ENCODE data around the gene ELF5.

ELF5 gene

DNA sequence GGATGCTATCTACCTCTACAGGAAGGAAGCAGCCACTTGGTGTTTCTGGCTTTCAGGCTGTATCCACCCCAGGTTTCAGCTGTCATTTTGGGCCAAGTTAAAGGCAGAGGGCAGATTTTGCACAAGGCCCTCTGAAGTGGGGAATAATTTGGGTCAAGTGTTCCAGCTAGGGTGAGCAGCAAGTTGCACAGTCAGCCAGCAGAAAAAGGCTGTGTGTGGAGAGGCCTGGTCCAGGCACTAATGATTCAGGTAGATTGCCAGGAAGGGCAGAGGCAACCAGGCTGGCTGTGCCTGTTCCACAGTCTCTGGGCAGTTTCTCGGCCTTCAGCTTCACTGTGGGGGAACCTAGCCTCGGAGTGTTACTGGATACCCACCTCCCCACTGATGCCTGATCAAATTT is 8.6 kb upstream of the ELF5 start:
- no peak for DNase-seq (ENCODE audit: low read depth in 2 of 2)

DNA sequence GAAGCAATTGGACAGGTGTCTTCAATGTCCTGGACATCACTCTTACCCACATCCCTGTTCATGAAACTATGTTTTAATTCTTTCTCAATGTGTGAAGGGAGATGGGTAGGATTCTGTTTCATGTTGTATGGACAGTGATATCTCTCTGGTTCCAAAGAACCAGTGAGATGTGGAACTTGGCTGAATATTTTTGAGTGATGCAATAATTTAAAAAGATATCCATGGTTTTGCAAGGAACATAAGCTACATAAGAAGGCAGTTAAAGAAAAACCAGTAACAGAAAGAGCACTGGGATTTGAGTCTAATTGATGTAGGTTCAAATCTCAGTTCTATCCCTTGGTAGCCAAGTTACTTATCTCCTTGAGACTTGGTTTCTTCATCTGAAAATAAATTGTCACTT is 7.7 kb upstream of the ELF5 start:
- no peak for DNase-seq (ENCODE audit: low read depth in 2 of 2)

DNA sequence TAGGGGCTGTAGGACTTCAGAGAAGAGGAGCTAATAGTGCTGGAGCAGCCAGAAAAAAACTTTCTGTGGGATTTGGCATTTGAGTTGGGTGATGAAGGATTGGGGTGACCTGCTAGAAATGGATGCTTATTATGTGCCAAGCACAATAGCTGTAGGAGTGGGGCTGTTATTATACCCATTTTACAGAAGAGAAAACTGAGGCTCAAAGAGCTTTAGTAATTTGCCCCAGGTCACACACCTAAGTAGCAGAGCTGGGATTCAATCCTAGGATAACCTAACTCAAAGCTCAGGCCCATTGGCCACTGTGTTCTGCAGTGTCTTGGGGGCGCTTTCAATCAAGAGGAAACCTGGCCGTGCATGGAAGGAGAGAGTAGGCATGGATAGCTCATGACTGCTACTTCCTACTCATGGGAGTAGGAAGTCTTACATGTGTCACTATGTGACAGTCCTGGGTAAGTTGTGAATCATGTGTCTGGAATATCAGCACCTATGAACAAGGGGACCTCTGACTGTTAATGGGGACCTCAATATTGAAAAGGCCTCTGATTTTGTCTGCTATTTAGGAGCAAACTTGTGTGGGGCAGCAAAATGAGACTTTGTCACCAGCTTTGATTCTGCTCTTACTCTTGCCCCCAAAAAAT is 6.1 kb upstream of the ELF5 start:
- no peak for DNase-seq (ENCODE audit: low read depth in 2 of 2)

DNA sequence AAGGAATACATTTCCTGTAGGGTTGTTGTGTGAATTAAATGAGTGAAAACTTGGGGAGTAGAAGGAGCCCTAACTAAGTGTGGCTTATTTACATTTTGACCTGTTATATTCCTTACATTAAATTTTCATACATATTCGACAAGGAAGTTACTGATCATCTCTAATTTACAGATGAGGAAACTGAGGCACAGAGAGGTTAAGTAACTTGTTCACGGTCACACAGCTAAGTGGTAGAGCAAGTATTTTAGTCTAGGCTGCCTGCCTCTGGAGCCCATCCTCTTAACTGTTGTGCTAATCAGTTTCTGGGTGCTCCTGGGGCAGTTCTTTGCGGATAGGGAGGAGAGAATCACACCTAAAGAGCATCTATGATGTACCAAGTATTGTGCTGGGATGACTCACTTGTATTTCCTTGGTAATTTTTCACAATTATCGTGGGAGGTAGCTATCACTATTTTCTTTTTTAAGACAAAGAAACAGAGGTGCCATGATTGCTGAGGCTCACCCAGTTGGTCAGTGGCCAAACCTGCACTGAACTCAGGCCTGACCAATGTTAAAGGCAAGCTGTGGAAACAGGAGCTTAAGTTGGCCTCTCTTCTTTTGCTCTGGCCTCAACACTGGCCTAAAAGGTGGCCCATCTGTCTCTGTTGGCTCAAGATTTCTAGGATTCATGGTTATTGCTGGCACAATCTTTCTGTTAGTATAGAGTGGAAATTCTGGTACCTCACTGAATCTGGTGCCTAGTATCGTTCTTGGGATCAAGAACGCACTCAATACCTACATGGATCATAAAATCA is 2.9 kb upstream of the ELF5 start:
- DNase-seq (ENCODE audit: low read depth in 2 of 2) = no peak

DNA sequence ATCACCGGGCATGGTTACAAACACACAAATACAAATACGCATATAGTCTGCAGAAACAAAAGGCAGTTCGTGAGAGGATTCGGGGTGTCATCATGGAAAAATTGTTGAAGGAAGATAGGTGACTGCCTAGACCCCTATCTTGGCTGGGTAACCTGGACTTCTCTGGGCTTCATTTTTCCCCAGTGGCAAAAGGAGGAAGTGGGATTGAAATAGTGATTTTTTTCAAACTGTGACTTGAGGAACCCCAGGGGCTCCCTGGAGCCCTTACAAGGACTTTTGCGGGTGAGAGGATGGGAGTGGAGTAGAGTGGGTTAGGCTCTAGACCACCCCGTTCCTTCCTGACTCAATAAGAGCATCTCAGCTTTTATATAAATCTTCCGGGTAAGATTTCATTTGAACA is 1.0 kb upstream of the ELF5 start:
- no peak for DNase-seq (ENCODE audit: low read depth in 2 of 2)

DNA sequence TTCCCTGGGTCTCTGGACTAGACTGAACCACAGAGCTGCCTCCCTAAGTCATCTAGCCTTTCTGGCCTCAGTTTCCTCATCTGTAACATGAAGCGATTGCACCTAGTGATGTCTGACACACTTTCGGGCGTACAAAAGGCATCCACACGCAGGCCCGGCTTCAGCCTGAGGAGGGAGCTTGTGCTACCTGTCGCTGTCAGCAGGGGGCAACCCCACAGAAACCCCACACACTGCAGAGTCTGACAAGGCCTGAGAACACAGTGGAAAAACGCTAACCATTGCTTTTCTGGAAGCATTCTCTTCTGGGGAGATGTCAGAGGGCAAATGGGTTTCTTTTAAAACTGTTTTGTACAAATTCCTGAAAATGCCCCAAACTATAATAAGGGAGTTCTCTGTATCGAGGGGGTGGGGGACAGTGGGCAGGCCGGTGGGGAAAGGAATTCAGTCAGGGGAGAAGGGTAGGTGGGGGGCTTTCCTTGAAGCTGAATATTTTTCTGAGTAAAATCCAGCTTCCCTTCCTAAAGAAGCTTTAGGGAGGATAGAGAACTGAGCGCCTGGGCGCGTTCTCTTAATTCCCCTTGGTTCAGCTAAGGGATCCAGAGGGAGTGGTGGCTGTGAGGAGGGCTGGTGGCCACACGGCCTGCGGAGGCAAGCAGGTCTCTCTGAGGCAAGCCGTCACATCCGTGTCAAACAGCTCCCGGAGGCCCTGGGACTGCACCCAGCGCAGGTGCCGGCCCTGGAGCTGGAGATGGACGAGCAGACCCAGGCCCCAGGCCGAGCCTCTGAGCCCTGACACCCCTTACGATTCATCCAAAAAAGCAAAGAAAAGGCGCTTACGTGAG is 533 bp downstream of the ELF5 start:
- DNase-seq (ENCODE audit: low read depth in 2 of 2) = peak; percentile 17 to 41

DNA sequence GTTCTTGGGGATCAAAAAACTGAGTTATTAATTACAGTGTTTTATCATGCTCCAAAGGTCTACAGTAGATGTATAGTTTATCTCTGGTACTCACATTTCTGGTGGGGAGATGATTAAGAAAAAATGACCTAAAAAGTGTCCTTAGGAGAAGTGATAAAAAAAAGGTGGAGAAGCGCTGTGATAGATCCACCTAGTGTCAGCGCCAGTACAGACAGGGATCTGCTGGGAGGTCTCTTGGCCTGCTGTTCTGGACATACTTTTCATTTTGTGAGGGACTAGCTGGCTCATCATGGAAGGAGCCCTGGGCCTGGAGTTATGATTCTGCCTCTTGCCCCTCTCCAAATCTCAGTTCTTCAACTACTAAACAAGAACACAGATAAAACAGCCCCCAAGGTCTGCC is 2.9 kb downstream of the ELF5 start:
- no peak for DNase-seq (ENCODE audit: low read depth in 2 of 2)

DNA sequence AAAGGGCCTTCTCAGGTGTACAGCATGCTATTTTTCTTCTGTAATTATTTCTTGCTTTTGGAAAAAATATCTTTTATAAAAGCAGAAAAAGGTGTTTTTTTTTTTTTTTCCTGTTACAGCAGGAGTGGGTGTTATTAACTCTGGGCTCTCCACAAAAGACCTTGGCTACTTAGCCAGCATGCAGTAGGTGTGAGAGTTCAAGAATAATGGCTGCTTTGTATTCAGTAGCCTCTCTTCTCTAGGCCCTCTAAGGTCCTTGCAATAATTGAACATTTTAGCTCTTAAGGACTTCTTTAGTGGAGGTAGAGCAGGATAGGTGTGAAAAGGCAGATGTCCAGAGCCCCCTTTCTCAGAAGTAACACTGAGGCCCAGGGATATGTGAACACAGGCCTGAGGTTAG is 3.4 kb downstream of the ELF5 start:
- no peak for DNase-seq (ENCODE audit: low read depth in 2 of 2)

DNA sequence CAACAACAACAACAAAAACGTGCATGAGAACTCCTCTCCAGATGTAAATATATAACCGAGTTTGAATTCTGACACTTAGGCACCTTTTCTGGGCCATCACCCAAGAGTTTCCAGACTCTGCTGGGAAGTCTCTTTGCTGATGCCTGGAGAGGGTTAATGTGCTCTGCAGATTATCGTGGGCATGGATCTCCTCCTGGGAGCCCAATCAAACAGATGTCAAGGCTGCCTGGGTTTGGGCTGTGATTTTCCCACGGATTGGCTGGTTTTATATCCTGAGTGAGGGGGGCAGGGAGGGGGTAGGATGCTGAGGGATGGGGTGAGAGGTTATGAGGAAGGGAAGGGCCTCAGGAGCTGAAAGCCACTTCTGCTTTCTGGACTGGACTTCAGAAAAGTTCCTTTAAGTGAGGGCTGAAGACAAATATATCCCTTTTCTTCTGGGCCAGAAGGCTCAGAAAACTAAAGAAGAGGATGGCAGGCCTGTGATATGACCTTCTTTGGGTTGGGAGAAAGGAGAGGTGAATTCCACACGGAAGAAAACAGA is 4.2 kb downstream of the ELF5 start:
- no peak for DNase-seq (ENCODE audit: low read depth in 2 of 2)

DNA sequence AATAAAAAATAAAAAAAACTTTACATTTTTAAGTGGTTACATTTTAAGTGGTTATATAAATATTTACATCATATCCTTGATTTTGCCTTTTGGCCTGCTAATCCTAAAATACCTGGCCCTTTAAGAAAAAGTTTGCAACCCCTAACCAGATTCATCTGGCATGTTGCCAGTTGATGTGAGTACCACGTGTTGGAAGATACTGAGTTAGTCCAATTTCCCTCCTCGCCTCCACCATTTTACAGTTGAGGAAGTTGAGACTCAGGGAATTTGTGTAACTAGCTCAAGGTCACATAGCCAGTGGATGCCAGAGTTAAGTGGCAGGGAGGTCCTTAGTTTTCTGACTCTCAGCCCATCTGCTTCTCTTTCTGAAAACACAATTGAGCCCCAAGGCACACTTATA is 5.1 kb downstream of the ELF5 start:
- DNase-seq (ENCODE audit: low read depth in 2 of 2) = no peak

DNA sequence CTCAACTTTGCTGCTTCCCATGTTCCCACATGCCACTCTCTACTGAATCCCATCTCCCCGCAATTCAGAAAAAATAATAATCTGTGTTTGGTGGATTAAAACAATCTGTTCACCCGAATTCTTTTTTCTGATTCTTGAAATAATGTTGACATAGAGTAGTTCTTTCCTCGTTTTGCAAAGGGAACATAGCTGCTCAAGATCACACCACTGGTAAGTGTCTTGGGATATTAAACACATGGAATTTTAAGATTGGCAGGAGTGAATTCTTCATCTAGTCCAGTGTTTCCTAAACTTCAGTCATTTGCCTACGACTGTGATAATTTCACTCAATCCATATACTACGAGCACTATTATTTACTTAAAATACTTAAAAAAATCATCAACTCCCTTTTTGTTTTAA is 6.0 kb downstream of the ELF5 start:
- no peak for DNase-seq (ENCODE audit: low read depth in 2 of 2)

DNA sequence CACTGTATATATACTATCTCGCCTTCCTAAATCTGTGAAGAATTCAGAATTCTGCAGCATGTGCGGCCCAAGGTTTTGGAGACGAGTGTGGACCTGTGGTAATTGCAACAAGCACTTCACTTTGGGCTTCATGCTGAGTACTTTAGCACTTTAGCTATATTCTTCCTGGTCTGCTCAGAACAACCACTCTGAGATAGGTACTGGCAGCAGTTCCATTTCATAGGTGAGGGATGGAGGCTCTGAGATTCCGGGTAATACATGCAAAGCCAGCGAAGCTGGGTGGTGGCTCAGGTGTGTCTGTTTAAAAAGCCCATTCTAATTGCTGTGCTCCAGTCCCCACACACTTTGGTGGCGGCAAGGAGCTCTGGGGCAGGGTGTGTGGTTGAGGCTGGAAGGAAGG is 6.4 kb downstream of the ELF5 start:
- no peak for DNase-seq (ENCODE audit: low read depth in 2 of 2)

DNA sequence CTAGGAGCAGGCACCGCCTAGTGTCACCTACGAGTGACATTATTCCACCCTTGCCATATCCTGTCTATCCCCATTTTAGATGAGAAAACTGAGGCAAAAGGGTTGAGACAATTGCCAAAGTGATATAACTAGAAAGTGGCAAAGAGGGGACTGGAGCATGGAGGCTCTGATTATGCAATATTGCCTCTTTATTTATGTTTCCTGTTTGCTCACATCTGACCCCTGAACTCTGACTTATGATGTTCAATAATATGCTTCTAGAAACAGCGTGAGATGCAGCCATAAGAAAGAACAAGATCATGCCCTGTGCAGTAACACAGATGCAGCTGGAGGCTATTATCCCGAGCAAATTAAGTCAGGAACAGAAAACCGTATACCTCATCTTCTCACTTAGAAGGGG is 7.7 kb downstream of the ELF5 start:
- DNase-seq (ENCODE audit: low read depth in 2 of 2) = no peak

DNA sequence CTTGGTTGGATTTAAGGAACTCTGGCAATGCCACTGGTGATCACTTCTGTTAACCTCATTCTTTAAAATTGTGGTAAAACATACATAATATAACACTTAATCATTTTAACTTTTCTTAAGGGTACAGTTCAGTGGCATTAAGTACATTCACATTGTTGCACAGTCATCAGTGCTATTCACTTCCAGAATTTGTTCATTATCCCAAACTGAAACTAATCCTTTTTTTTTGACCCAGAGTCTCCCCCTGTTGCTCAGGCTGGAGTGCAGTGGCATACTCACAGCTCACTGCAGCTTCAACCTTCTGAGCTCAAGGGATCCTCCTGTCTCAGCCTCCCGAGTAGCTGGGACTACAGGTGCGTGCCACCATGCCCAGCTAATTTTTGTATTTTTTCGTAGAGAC is 10.6 kb downstream of the ELF5 start:
- DNase-seq (ENCODE audit: low read depth in 2 of 2) = no peak

DNA sequence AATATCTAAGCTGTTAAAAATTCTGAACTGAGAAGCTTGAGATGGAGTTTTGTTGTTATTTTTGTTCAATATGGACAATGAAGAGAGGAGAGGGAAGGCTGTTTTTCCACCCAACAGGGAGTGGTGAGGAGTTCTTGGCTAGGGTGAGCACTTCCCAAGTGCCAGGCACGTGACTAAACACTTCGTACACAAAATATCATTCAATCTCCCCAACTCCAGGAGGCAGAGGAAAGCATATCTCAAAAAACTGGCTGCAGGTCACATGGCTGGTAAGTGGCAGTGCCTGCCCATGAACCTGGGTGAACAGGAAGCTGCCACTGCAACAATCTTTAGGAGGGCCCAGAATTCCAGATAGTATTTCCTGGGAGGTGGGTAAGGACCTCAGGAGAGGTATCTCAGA is 11.6 kb downstream of the ELF5 start:
- no peak for DNase-seq (ENCODE audit: low read depth in 2 of 2)

DNA sequence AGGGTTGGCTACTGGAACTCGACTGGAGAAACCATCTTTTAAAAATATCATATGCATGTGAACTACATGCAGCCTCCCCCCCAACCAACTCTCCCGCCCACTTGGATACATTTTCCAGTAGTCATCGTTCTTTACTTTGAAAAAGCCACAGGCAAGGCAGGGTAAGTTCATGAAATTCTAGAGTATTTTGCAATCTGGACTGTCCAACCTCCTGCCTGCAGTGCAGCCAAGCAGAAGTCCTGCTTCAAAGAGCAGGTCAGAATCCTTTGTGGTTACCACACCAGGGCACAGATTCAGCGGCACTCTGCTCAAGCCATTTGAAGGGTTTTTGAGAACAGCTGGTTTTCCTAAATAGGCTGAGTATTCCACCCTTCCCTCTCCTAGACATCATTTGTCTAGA is 12.1 kb downstream of the ELF5 start:
- no peak for DNase-seq (ENCODE audit: low read depth in 2 of 2)

DNA sequence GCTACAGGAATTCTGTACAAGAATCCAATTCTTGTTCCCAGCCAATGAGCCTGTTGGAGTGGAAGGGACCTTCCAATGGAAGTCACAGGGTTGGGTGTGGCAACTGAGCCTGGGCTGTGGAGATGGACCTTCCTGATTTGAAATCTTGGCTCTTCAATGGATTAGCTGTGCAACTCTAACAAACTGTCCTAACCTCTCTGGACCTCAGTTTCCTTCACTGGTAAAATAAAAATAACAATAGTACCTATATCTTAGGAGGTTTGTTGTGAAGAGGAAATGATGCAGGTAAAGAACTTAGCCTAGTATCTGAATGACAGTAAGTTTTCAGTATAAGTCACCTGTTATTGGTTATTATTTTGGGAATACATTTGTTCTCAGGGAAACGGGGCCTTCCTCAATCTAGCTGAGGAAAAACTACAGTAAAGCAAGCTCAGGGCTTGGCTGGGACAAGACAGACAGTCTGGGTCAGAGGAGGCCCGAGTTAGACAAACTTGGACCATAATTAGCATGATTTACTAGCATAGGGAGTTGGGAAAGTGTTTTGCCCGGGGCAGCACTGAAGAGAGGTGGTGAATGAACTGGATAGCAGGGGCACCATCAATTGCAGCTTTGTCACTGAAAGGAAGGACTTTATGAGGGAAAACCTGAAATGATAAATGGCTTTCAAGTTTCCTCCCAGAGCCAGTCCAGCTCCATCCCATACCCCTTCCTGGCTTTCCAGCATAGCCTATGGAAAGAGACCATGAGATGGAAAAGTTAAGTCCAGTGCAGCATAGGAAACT is 13.7 kb downstream of the ELF5 start:
- DNase-seq (ENCODE audit: low read depth in 2 of 2) = no peak

DNA sequence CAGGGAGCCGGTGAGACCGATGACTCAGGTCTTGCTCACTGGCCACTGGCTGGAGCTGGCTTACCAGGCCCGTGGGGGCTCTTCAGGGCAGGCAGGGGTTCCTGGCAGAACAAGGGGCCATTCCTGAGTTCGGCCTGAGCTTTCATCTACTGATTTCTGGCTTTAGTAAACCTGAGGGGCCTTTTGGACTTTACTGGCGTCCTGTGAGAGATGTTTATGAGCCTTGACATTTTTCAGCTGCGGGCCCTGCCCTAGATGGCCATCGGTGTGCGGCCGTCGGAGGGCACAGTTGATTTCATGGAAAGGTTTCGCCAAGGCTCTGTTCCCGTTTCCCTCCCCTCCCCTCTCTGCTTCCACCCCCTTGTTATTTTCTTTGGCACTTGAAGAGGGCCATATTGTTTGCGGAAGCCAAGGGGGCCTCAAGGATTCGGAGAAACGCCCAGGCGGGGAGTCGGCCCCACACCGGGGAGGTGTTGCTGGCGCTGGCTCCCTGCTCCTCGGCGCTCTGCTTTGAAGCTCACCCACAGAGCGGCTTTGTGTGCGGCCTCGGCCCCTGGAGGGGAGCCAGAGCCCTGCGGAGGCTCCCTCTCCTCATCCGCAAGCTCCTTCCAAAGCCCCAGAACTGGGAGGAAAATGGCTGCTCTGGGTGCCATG is 17.7 kb downstream of the ELF5 start:
- DNase-seq (ENCODE audit: low read depth in 2 of 2) = no peak

DNA sequence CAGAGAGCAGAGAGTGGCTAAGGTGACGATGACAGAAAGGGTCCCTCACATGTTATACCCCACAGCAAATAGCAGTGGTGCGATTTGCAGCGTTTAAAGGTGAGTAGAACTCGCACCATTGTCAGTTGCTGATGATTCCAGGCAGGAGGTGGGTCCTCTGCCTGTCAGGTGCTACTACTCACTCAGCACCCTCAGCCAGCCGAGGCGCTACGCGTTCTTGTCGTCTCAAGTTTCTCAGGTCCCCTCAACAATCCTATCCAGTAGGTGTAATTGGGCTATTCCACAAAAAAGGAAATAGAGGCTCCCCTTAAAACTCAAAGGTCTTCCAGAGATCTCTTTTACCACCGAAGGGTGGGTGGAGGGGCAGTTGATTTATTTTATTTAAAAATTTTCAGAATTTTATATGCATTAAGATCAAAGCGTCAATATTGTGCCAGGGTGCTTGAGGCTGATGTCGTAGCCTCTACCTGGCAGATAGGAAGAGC is 18.3 kb downstream of the ELF5 start:
- DNase-seq (ENCODE audit: low read depth in 2 of 2) = no peak

DNA sequence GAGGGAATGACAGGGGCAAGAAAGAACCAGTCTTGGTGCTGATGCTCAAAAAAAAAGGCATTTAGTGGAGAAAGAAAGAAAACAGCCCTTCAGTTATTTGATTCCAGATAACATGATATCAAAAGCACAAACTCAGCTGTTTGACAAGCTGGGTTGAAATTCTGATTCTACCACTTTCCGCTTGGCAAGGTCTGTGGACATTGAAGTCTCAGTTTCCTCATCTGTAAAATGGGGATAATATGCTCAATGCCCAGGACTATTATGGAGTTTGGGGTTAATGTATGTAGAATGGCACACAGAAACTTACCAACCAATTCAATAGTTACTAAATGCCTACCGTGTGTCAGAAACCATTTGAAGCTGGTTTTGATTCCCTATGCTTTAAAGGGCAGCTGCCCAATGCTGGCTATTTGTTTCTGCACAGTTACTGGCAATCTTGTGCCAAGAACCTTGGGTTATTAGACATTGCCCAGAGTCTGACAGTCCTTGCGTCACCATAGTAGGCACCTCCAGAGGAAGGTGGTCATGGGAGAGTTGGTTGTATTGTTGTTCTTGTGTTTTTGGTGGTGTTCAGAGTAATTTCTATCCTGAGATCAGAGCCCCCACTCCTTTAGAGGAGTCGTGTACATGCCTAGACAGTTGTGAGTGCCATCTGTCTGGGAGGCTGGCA is 19.5 kb downstream of the ELF5 start:
- DNase-seq (ENCODE audit: low read depth in 2 of 2) = no peak

DNA sequence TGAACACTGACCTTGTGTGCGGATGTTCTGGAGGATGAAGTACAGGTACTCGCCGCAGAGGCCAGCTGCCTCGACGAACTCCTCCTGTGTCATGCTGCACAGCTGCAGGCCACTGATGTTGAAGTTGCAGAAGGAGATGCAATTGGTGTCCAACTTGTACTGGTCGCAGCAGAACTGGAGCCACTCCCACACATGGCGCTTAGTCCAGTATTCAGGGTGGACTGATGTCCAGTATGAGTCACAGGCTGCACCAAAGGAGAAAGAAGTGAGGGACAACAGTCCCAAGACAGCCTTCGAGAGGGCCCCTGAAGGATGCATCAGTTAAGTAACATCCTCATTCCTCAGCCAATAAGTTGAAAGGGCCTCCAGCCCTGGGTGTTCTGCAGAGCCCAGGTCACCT is 20.1 kb downstream of the ELF5 start:
- no peak for DNase-seq (ENCODE audit: low read depth in 2 of 2)
